CD4-positive, alpha-beta T cell treated with Interleukin-21 for 1 hour (primary cell): Measurements from ENCODE around the gene GNA12.
"Not testable (repeated sequence)": the region's sequence is repeated elsewhere in the genome, so short reads cannot be mapped to it uniquely, and the experiment has no call there.

Source experiments
- DNase-seq: peaks from one replicate; pipeline ENCODE4 v3.0.0-alpha.2; 2020

The GNA12 gene

DNA sequence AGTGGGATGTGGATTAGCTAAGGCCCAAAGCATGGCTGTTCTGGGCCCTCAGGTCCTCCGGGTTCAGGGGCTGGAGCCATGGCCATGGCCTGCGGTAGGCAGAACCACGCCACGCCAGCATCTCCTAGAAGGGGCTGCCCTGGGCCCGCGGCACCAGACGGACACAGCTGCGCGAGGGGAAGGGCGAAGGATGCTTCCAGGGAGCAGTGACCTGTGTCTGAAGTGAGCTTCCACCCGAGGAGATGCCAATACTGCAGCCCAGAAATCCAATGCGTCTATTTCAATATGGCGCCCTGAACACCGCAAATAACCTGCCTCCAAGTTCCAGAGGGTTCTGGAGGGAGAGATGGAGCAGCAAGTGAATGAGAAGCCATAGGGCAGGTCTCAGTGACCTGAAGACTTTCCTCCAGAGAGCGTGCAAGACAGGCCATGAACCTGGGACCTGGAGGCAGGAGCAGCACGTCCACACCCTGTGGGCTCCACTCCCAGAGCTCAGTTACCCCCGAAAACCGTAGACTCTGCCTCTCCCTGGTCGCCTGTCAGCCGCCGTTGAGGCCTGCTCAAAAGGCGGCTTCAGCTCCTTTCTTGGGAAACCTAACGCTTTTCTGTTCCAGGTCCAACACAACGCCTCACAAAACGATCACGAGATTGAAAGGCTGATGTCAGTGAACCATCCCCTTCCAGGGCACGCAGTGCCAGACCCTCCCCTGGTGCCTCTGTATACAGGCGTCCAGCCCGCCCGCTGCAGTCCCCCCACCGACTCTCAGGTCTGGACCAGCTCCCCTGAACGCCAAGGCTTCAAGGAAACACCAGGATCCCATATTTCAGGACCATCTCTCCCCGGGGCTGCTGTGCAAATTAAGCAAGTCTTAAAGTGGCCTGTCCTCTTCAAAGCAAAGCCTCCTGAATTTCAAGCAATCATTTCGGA, 118.7 kb downstream of the GNA12 start:
- no peak for DNase-seq

GRCh38 chr7:2724453-2725177, 119.5 kb downstream of the GNA12 start:
- DNase-seq: no peak

DNA sequence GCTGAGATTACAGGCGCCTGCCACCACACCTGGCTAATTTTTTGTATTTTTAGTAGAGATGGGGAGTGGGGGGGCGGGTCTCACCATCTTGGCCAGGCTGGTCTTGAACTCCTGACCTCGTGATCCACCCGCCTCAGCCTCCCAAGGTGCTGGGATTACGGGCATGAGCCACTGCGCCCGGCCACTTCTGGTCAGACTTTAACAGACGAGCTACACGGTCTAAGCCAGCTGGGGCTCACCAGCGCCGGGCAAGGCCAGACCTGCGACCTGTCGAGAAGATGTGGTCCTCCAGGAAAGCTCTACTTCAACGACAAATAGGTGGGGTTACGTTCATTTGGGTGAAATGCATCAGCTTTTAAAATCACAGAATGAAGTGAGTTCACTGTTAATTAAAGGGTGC, 120.1 kb downstream of the GNA12 start:
- DNase-seq: not testable (repeated sequence)

GRCh38 chr7:2723138-2723850, 120.8 kb downstream of the GNA12 start:
- no peak for DNase-seq

- no peak for DNase-seq
These were observed 121.5 kb downstream of the GNA12 start for GRCh38 chr7:2722591-2722990.

DNA sequence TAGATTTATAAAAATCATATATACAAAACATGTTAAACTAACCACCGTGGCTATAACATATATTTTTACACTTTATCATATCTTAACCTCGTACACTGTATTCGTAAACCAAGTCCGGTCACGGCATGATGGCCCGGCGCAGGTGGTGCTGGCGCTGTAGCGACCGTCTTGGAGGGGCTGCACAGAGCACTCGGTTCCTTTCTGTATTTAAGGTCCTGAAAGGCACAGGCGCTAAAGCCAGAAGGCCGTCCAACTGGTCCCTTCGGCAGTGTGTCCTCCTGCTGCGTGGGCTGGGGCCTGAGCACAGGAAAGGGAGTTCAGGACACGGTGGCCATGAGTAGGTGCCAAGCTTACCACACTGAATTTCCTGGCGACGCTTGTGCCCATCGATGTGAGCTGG, 122.3 kb downstream of the GNA12 start:
- DNase-seq: no peak

DNA sequence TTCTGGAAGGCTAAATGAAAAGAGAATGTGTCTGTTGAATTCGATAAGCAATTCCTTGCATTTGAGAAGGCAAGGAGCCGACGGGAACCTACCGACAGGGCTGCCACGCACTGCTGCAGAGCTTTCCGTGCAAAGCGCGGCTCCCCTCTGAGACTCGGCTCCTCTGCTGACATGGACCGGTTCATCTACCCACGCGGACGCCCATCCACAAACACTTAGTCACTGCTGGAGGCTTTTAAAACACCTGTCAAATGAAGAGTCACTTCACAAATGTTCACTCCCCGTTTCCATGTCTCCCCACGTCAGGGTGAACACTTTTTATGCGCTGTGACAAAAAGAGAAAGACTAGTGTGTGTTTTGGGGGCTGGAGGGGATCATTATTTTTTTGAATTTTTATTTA, 124.1 kb downstream of the GNA12 start:
- no peak for DNase-seq

DNA sequence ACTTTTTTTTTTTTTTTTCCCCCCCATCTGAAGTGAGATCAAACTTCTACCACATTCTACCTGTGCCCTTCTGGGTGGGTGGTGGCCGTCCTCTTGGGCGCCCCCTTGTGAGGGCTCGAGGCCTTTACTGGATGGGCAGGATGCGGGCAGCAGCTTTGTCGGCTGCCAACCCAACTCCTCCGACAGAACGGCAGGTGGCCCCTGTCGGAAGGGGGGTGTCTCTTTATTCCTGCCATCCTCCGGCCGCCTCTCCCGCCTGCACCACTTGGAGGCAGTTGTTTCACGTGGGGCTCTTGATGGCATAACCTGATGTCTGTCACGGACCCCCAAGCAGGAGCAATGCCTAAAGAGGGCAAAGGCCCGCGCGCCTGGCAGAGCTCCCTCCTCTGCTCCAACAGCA, 125.1 kb downstream of the GNA12 start:
- peak; percentile 67 for DNase-seq

- no peak for DNase-seq
These were observed 125.7 kb downstream of the GNA12 start for GRCh38 chr7:2718296-2718965.

GRCh38 chr7:2717293-2718261, 126.5 kb downstream of the GNA12 start:
- DNase-seq: no peak

- no peak for DNase-seq
These were observed 127.2 kb downstream of the GNA12 start for GRCh38 chr7:2716906-2717292.

DNA sequence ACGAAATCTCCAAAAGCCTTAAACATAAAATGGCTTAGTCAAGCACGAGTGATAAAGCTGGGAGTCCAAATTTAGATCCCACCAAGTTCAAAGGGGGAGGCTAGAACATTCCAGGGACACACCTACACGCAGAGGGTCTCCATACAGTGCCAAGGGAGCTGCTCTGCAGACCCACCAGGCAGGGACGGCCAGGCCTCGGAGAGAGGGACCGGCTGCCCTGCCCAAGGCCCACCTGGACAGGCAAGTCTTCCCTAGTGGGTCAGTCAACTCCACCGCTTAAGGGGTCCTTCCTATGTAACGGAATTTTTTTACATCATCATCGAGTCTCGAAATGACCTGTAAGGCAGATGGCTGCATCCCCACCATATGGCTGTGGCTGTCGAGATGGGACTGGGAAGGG, 127.6 kb downstream of the GNA12 start:
- DNase-seq: no peak

- peak; percentile 45 for DNase-seq
These were observed 128.5 kb downstream of the GNA12 start for GRCh38 chr7:2715341-2716231.

GRCh38 chr7:2714636-2715035, 129.5 kb downstream of the GNA12 start:
- DNase-seq: no peak

GRCh38 chr7:2713978-2714377, 130.1 kb downstream of the GNA12 start:
- no peak for DNase-seq

- no peak for DNase-seq
These were observed 130.7 kb downstream of the GNA12 start for GRCh38 chr7:2713370-2713769.

DNA sequence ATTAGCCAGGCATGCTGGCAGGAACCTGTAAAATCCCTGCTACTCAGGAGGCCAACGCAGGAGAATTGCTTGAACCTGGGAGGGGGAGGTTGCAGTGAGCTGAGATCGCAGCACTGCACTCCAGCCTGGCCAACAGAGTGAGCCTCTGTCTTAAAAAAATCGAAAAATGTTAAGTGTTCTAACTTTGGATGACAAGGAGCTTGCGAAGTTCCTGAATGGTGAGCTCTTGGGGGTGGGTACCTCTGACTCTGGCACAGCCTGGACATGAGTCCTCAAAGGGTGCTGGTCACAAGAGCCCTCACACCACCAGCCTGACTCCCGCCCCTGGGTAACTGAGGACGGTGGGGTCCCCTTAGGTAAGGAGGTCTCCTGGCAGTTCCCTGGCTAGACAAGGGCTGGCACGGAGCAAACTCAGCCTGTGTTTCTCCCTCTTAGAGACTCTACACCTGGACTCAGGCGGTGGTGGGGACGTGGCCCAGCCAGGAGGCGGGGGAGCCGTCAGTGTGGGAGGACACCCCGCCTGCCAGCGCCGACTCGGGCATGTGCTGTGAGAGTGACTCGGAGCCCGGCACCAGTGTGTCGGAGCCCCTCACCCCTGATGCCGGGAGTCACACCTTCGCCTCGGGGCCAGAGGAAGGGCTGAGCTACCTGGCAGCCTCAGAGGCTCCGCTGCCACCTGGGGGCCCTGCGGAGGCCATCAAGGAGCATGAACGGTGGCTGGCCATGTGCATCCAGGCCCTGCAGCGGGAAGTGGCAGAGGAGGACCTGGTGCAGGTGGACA, 132.0 kb downstream of the GNA12 start:
- no peak for DNase-seq

DNA sequence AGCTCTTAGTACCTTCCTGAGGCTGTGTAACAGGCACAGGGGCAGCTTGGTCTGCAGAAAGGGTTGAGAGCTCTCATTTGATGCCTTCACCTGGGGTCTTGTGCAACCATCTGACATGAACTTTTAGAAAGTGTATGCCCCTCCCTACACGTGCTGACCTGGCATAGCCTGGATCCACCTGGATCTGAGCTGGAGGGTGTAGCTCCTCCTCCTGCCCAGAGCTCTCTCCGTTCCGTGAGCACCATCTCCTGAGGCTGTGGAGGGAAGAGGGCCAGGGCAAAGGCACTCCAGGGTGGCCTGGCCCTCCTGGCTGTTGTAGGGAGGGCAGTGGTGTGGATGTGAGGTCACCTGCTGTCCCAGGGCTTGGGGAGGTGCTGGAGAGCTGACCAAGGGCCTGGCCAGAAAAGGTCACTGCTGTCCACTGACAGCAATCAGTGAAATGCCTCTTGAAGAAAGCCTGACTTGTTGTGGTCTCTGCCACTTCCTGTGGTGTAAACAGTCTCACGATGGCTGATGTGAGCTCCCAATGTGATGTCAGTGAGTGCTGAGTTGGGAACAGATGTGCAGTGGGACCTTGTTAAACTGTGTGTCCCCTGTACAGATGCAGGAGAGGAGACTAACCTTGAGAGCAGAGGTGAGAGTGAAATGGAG, 133.1 kb downstream of the GNA12 start:
- peak; percentile 64 for DNase-seq

- peak; percentile 72 for DNase-seq
These were observed 133.8 kb downstream of the GNA12 start for GRCh38 chr7:2710286-2710655.
